ENCODE data around the gene DICER1.

Gene DICER1

GRCh38 chr14:95119336-95119735 lies 38.0 kb downstream of the DICER1 start (continued):
- TF ChIP-seq PPARA (CRISPR knock-in tag; IDR thresholded peaks at IDR 0.05; ENCODE audit: borderline replicate concordance), result no peak
- TF ChIP-seq GLIS3 (CRISPR knock-in tag; IDR thresholded peaks at IDR 0.05), result no peak

DNA sequence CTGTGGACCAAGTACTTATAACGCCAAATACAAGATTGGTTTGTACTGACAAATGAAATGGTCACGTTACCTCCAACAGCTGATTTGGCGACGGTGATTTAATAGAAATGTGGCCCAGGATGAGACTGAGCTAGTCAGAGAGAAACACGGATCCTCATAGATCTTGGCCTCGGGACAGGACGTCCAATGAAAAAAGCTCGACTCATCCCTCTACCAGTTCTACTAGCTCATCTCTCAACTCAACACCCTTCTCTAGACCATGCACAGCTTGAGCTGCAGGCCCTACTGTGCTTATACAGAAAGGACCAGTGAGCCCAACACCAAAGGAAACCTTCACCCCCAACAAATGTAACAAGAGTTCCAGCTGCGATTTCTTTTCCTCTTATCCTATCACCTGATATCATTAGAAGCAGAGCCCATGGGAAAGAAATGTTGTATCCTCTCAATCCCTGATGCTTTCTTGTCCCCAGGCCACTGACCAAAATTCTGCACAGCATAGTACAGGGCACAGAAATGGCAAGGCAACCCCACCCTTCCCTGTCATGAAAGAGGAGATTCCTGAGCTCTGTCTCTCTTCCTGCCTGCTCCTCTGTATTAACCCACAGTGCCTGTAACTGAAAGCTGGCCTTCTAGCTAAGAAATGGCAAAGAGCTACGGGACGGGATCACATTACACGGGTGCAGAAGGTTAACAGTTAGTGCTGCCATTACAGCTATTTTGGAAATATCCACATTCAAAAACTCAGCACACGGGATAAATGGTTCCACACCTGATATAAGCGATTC lies 39.2 kb downstream of the DICER1 start:
- peak; percentile 79 for ATAC-seq
- no peak for TF ChIP-seq ARNTL (CRISPR knock-in tag; IDR thresholded peaks at IDR 0.05; ENCODE audit: borderline replicate concordance, low read depth)
- no peak for TF ChIP-seq BACH2 (CRISPR knock-in tag; IDR thresholded peaks at IDR 0.05; ENCODE audit: borderline replicate concordance)
- TF ChIP-seq OSR1 (CRISPR knock-in tag; IDR thresholded peaks at IDR 0.05), result no peak
- no peak for TF ChIP-seq ESRRG (CRISPR knock-in tag; IDR thresholded peaks at IDR 0.05)
- TF ChIP-seq PPARA (CRISPR knock-in tag; IDR thresholded peaks at IDR 0.05; ENCODE audit: borderline replicate concordance), result no peak
- TF ChIP-seq ISL1 (CRISPR knock-in tag; IDR thresholded peaks at IDR 0.05), result no peak
- TF ChIP-seq, protein P1, sequence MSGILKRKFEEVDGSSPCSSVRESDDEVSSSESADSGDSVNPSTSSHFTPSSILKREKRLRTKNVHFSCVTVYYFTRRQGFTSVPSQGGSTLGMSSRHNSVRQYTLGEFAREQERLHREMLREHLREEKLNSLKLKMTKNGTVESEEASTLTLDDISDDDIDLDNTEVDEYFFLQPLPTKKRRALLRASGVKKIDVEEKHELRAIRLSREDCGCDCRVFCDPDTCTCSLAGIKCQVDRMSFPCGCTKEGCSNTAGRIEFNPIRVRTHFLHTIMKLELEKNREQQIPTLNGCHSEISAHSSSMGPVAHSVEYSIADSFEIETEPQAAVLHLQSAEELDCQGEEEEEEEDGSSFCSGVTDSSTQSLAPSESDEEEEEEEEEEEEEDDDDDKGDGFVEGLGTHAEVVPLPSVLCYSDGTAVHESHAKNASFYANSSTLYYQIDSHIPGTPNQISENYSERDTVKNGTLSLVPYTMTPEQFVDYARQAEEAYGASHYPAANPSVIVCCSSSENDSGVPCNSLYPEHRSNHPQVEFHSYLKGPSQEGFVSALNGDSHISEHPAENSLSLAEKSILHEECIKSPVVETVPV (CRISPR knock-in tag; IDR thresholded peaks at IDR 0.05), result no peak
- TF ChIP-seq TSHZ2 (CRISPR knock-in tag; IDR thresholded peaks at IDR 0.05), result no peak
- TF ChIP-seq, protein P2, sequence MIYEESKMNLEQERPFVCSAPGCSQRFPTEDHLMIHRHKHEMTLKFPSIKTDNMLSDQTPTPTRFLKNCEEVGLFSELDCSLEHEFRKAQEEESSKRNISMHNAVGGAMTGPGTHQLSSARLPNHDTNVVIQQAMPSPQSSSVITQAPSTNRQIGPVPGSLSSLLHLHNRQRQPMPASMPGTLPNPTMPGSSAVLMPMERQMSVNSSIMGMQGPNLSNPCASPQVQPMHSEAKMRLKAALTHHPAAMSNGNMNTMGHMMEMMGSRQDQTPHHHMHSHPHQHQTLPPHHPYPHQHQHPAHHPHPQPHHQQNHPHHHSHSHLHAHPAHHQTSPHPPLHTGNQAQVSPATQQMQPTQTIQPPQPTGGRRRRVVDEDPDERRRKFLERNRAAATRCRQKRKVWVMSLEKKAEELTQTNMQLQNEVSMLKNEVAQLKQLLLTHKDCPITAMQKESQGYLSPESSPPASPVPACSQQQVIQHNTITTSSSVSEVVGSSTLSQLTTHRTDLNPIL (CRISPR knock-in tag; IDR thresholded peaks at IDR 0.05; ENCODE audit: low read depth), result no peak
- no peak for TF ChIP-seq ZNF8 (CRISPR knock-in tag; IDR thresholded peaks at IDR 0.05)
- TF ChIP-seq RARB (CRISPR knock-in tag; IDR thresholded peaks at IDR 0.05), result no peak
- no peak for TF ChIP-seq ZNF70 (CRISPR knock-in tag; IDR thresholded peaks at IDR 0.05)
- no peak for TF ChIP-seq ZFP3 (CRISPR knock-in tag; IDR thresholded peaks at IDR 0.05)
- TF ChIP-seq ZC3H10 (CRISPR knock-in tag; IDR thresholded peaks at IDR 0.05), result no peak
- no peak for TF ChIP-seq GLIS3 (CRISPR knock-in tag; IDR thresholded peaks at IDR 0.05)
- no peak for TF ChIP-seq ZFP30 (CRISPR knock-in tag; IDR thresholded peaks at IDR 0.05)
- TF ChIP-seq, protein P3, sequence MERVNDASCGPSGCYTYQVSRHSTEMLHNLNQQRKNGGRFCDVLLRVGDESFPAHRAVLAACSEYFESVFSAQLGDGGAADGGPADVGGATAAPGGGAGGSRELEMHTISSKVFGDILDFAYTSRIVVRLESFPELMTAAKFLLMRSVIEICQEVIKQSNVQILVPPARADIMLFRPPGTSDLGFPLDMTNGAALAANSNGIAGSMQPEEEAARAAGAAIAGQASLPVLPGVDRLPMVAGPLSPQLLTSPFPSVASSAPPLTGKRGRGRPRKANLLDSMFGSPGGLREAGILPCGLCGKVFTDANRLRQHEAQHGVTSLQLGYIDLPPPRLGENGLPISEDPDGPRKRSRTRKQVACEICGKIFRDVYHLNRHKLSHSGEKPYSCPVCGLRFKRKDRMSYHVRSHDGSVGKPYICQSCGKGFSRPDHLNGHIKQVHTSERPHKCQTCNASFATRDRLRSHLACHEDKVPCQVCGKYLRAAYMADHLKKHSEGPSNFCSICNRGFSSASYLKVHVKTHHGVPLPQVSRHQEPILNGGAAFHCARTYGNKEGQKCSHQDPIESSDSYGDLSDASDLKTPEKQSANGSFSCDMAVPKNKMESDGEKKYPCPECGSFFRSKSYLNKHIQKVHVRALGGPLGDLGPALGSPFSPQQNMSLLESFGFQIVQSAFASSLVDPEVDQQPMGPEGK (CRISPR knock-in tag; IDR thresholded peaks at IDR 0.05; ENCODE audit: borderline replicate concordance), result no peak
- TF ChIP-seq ZNF565 (CRISPR knock-in tag; conservative IDR thresholded peaks at IDR 0.05; ENCODE audit: low read depth), result no peak
- TF ChIP-seq TOX (CRISPR knock-in tag; IDR thresholded peaks at IDR 0.05; ENCODE audit: borderline replicate concordance), result no peak

DNA sequence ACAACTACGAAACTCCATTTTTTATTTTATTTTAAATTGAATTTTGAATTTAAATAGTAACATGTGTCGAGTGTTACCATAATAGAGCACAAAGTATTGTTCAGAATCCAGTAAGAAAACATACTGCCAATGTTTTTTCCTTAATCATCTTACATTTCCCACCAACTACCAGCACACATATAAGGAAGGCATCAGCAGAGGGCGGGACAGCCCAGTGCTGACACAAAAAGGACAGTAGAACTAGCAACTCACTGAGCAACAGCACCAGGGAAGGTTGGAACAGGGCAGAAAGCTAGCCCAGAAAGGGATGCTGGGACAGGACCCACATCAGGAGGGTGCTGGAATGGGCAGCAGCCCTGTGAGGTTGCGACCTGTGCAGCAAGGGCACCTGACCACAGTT lies 43.9 kb downstream of the DICER1 start:
- no peak; the same call in 2 of the 3 replicates for ATAC-seq

GRCh38 chr14:95111507-95112164 lies 45.7 kb downstream of the DICER1 start:
- TF ChIP-seq BACH2 (CRISPR knock-in tag; IDR thresholded peaks at IDR 0.05; ENCODE audit: borderline replicate concordance), result no peak
- TF ChIP-seq ZNF8 (CRISPR knock-in tag; IDR thresholded peaks at IDR 0.05), result no peak
- TF ChIP-seq SNAI2 (CRISPR knock-in tag; IDR thresholded peaks at IDR 0.05), result no peak
- no peak for TF ChIP-seq OSR1 (CRISPR knock-in tag; IDR thresholded peaks at IDR 0.05)
- no peak for TF ChIP-seq TOX (CRISPR knock-in tag; IDR thresholded peaks at IDR 0.05; ENCODE audit: borderline replicate concordance)
- no peak for TF ChIP-seq PPARA (CRISPR knock-in tag; IDR thresholded peaks at IDR 0.05; ENCODE audit: borderline replicate concordance)
- TF ChIP-seq ZNF565 (CRISPR knock-in tag; conservative IDR thresholded peaks at IDR 0.05; ENCODE audit: low read depth), result no peak
- no peak for TF ChIP-seq RARB (CRISPR knock-in tag; IDR thresholded peaks at IDR 0.05)
- TF ChIP-seq POU6F1 (CRISPR knock-in tag; IDR thresholded peaks at IDR 0.05; ENCODE audit: borderline replicate concordance, low read depth), result no peak
- no peak for TF ChIP-seq ZFP30 (CRISPR knock-in tag; IDR thresholded peaks at IDR 0.05)
- no peak for TF ChIP-seq ZFP3 (CRISPR knock-in tag; IDR thresholded peaks at IDR 0.05)
- TF ChIP-seq ZC3H10 (CRISPR knock-in tag; IDR thresholded peaks at IDR 0.05), result no peak
- TF ChIP-seq, protein P2 (CRISPR knock-in tag; IDR thresholded peaks at IDR 0.05; ENCODE audit: low read depth), result no peak
- no peak for TF ChIP-seq ESRRG (CRISPR knock-in tag; IDR thresholded peaks at IDR 0.05)
- no peak for ATAC-seq

More for the DNA sequence above, 43.9 kb downstream of the DICER1 start:
- TF ChIP-seq GLIS3 (CRISPR knock-in tag; IDR thresholded peaks at IDR 0.05) (no peak), ISL1 (CRISPR knock-in tag; IDR thresholded peaks at IDR 0.05) (no peak), ESRRG (CRISPR knock-in tag; IDR thresholded peaks at IDR 0.05) (no peak), OSR1 (CRISPR knock-in tag; IDR thresholded peaks at IDR 0.05) (no peak), ZFP30 (CRISPR knock-in tag; IDR thresholded peaks at IDR 0.05) (no peak), CSDC2 (CRISPR knock-in tag; IDR thresholded peaks at IDR 0.05) (no peak)

All from SK-N-SH treated with all-trans-retinoic acid at 6 μM for 48 hours (cell line).